CD4-positive, alpha-beta T cell treated with Interleukin-17A for 1 hour (primary cell): ENCODE measurements around the gene THOC7.

ENCODE experiments used
- DNase-seq: peaks from one replicate; pipeline ENCODE4 v3.0.0-alpha.2; 2020

THOC7 gene

GRCh38 chr3:63863150-63864007, at the start of gene THOC7, which contains the start of gene ATXN7:
Gene THOC7 (minus strand): TSS chr3:63863805. CDS start chr3:63863790, 15 bp downstream.
Gene ATXN7 (plus strand): TSS chr3:63863867. CDS start chr3:63912599, 48,732 bp downstream.
- peak; percentile 74 for DNase-seq

DNA sequence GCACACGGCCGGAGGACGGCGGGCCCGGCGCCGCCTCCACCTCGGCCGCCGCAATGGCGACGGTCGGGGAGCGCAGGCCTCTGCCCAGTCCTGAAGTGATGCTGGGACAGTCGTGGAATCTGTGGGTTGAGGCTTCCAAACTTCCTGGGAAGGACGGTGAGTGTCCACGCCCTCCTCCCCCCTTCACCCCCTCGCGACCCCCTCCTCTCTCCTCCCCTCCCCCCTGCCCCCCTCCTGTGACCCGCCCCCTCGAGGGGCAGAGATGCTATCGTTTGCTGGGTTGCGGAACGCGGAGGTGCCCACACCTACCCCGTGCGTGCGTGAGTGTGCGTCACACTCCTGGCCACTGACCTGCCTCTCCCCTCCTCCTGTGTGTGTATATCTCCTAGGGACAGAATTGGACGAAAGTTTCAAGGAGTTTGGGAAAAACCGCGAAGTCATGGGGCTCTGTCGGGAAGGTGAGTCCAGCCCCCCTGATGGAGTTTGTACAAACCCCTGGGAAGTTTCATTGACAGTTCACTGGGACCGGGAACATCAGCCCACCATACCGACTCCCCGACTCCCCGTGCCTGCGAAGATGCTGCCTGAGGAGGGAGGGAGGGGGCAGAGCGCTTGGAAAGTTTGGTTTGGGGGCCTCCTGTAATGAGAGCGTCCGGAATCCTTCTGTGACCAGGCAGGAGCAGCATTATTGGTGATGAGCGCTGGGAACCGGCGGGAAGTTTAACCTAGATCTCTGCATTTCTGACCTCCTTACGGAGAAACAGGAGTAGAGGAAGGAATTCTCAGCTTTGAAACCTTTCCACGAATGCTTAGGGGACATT, 49.4 kb upstream of the THOC7 start:
- peak; percentile 68 for DNase-seq

DNA sequence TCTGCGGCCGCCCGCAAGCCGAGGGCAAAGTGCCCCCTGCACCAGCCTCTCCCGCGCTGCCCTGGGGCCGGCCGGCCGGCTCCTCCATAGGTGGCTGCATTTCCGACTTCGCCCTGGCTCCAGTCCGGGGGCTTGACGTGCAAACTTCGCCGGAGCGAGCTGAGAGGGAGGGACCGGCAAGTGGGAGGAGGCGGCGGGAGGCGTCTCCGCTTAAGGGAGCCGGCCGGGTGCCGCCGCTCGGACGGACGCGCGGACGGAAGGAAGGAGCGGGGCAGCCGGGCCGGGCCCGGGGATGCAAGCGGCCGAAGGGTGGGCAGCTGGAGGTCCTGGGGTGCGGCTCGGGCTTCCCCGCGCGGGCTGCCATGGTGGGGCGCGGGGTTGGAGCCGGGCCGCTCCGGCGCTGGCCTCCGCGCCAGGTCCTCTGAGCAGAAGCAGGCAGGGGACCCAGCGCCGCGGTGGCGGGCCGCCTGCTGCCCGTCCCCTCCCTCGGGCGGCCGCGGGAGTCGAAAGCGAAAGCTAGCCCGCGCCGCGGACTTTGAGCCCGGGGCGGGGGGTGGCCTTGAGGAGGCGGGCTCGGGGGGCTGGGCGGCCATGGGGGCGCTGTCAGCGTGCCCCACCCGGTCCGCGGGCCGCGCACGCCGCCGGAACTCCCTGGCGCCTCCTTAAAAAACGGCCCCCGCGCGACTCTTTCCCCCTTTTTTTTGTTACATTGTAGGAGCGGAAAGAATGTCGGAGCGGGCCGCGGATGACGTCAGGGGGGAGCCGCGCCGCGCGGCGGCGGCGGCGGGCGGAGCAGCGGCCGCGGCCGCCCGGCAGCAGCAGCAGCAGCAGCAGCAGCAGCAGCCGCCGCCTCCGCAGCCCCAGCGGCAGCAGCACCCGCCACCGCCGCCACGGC, 48.5 kb upstream of the THOC7 start, which contains the start of gene SCAANT1:
SCAANT1 (minus strand) TSS at position 511 of the 895 bp plus-strand sequence.
- peak; percentile 89 for DNase-seq

DNA sequence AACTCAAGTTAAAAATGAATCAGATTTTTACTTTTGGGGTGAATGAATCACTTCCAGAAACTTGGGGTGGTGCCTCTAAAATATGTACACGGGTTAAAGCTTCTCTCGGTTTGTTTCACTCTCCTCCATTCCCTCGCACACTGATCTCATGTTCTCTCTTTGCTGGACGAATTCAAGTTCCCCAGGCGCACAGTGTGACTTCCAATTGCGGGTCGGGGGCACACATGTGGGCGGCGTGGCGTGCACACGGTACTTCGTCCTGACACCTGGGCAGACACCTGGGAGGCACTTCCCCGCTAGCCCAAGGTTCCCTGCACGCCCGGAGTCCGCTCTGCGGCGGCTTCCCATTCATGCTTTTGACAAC, 47.9 kb upstream of the THOC7 start:
- no peak for DNase-seq

- peak; percentile 63 for DNase-seq
Observed at GRCh38 chr3:63910891-63911290, 47.3 kb upstream of the THOC7 start.

- no peak for DNase-seq
Observed at GRCh38 chr3:63910001-63910400, 46.4 kb upstream of the THOC7 start.

DNA sequence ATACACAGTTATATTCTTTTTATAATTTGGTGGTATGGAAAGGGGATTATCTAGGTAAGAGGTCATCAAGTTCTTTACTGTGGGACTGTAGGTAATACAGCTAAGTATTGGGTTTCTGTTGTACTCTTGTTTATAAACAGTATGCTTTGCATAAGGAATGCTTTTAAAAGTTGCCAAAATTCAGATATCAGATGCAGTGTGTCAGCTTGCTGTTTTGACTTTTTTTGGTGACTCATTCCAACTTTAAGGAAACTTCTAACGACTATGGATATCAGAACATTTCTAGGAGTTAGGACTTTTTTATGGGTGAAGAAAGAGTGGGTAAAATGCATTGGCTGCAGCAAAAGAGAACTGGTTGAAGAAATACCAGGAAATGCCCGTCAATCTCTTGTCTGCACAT, 45.8 kb upstream of the THOC7 start:
- DNase-seq: no peak

GRCh38 chr3:63908776-63909175, 45.2 kb upstream of the THOC7 start:
- DNase-seq: no peak

GRCh38 chr3:63908081-63908736, 44.6 kb upstream of the THOC7 start:
- no peak for DNase-seq

DNA sequence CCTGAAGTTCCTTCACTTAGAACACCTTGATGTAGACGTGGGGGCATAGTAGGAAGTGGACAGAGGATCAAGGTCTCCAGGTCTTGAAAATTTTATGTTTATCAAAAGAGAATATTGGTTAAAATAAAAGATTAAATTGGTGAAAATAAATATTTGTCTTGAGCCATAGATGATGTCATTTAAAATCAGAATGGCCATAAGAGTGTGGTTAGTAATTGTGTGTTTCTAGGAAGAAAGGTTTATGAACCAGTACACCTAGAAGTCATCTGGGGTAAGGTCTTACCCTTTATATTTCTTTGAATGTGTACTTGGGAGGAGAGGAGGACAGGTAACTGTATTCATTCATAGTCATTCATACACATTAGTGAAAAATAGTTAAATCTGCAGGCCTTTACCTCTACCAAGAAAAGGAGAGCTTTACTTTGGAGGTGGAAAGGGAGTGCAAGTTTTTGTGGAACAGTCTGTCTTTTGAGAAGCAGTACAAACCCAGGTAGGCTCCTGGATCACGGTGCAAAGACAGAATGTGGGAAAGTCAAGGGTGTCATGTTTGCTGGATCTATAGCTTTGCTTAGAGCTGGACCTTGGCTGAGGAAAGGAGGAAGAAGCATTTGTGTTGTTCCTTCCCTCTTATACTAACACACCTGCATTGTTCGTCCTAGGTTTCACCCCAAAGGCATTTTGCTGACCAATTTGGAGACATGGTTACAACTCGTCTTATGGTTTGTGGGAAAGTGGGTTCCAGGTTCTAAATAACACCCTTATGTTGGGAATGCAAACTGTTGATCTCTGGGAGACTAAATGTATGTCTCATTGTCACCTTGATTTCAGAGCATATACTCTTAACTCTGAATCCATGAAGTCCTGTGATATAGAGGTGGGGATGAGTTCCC, 42.4 kb upstream of the THOC7 start:
- DNase-seq: no peak

- no peak for DNase-seq
Observed at GRCh38 chr3:63900459-63900858, 36.9 kb upstream of the THOC7 start.

- DNase-seq: no peak
Observed at GRCh38 chr3:63900010-63900409, 36.4 kb upstream of the THOC7 start.

DNA sequence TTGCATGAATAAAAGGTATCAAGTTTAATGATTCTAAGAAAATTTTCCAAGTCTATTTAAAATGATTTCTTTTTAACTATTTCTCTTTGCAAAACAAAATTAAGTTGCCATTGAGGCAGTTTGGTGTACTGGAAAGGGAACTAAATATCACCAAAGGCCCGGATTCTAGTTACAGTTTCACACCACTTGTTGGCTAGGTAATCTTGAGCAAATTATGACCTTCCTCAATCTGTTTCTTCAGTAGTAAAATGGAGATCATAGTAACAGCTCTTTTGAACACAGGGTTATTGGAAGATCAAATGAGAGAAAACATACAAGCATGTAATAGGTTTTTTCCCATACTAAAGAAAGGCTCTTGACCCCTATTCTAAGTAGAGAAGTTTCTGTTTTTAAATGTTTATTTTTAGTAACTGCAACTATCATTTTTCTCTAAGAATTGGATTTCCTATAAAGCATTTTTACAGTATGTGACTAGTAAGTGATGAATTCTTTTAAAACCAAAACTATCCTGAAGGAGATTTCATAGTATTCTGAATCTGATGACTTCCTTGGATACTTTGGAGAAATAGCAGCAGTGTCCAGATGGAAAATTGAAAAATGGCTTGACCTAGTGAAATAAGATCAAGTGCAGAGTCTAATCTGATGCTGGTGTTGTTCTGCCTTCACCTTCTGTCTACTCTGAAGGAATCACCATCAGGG, 32.9 kb upstream of the THOC7 start:
- DNase-seq: no peak

DNA sequence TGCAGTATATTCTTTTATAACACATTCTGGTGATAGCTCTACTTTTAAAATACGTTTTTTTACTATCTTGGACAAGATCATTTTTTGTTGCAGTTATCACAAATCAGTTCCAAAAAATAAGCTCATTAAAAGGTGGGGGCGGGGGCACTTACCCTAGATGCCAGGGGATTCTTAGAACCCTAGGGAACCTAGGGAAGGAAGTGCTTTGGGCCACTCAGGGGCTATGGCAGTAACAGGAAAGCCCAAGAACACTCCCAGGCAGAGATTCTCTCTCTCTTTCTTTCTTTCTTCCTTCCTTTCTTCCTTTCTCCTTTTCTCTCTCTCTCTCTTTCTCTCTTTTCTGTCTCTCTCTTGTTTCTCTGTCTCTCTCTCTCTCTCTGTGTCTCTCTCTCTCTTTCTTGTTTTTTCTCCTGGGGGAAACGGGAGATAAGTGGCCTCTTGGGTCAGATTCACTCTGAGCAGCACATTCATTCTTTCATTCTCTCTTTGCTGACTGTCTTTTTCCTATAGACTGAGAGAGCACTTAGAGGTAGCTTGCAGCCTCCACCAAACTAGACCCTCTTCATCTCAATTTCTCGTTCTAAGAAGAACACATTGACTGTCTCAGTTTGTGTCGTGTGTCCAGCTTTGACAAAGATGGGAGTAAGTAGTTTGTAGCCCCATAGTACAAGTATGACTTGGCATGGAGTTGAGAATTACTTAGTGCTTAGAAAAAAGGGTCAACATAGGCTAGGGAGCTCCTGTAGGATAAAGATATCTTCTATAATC, 32.0 kb upstream of the THOC7 start:
- no peak for DNase-seq

DNA sequence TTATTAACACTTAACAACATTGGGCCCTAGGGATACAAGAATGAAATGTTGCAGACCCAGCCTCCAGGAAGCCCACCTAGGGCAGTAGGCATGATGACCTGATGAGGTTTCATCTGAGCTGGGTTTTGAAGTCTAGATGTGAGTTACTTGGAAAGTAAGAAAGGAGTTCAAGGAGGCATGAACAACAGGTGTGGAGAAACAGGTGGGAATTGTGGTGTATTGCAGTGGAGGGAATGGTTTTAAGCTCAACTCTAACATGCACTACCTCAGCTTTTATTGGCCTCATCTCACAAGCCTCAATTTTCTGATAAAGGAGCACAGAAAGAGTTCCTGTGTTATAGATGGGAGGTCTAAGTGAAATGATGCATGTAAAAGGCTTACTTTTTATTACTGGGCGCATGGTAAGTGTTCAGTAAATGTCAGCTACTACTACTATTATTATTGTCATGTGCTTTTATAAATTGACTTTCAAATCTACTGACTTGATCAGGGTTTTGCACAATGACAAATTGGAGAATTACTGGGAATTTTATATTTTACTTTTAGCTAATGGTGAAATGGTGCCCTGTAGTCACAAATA, 29.3 kb upstream of the THOC7 start:
- no peak for DNase-seq

DNA sequence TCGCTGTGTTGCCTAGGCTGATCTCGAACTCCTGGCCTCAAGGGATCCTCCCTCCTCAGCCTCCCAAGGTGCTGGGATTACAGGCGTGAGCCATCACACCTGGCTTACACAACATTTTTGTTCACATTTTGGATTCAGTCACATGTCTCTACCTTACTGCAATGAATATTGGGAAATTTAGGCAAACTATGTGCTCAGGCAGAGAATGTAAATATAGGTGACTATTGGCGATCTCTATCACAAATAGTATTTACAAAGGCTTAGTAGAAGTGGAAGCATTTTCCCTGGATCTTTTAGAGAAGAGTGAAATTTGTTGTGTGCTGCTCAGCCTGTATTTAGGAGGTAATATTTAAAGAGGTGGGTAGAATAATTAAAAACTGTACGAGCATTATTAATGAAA, 27.9 kb upstream of the THOC7 start:
- no peak for DNase-seq

GRCh38 chr3:63886858-63887257, 23.3 kb upstream of the THOC7 start:
- DNase-seq: no peak

DNA sequence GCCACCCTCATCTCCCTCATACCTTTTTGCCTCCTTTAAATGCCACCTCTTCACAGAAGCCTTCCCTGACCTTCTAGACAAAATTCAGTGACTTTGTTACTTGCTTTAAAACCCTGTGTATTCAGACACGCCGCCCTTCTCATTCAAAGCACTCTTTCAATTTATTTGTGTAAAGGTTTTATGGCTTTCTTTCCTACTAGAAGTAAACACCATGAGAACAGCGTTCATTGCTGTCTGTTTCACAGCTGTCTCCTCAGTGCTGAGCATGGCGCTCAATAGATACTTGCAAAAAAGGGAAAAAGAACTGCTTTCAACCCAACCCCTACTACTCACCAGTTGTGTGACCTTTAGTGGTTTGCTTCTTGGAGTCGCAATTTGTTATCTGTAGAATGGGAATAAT, 17.0 kb upstream of the THOC7 start:
- no peak for DNase-seq

DNA sequence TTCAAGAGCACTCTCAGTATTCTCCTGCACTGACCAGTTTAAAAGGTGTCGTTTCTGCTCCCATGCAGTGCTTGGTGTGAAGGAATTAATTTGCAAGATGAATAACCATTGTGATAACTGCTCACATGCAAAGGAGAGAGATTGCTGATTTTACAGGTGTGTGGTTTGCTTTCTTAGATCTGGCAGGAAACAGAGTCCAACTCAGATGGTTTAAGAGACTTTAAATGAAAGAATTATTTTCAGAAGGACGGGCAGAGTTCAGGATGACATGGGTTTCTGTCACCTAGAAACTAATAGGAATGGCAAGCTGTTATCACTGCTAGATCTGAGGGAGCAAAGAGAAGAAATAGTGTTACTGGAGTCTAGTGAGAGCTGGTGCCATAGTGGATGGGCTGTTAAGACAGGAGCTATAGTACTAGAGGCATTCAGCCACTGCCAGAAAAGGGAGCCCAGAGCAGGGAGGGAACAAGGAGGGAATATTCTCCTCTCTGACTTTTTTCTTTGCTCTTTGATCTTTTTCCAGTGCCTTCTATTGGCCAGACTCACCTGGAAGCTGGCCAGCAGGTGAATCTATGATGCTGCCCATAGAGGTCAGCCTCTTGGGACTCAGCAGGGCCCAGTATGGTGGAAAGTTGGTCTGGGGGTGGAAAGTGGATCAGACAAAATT, 14.9 kb upstream of the THOC7 start:
- DNase-seq: no peak
